B cell (primary cell): ENCODE data around the gene MBD3L4.

Experiments
- EZH2 ChIP-seq: IDR thresholded peaks from 2 replicates; pipeline ENCODE4 v1.6.1; 2012; ENCODE audit warnings: borderline replicate concordance, low read depth, mild to moderate bottlenecking, moderate library complexity, low read length; ENCODE audit not compliant: insufficient read depth, poor library complexity, severe bottlenecking
- TF ChIP-seq, protein P1 (sequence below): fragments of 200-600 bp; IDR thresholded peaks from one replicate; pipeline ENCODE4 v1.8.0; 2022; ENCODE audit warnings: antibody characterized with exemption, mild to moderate bottlenecking

DNA sequence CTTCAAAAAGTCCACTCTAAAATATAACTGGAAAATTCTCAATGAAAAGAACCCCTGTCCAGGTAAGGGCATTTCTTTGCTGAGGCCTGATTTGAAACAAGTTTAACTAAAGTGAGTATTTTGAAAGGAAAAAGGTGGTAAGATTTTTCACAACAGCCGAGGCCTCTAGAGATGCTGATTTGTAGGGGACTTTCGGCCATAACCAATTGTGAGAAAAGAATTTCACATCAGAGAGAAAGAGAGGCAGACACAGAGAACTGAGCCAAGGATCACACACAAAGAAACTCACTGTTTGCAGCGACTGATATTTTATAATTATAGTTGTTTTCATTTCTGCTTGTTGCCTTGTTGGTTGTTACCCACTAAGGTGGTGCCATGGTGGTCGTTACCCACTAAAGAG, 43.2 kb downstream of the MBD3L4 start:
- TF ChIP-seq, protein P1, sequence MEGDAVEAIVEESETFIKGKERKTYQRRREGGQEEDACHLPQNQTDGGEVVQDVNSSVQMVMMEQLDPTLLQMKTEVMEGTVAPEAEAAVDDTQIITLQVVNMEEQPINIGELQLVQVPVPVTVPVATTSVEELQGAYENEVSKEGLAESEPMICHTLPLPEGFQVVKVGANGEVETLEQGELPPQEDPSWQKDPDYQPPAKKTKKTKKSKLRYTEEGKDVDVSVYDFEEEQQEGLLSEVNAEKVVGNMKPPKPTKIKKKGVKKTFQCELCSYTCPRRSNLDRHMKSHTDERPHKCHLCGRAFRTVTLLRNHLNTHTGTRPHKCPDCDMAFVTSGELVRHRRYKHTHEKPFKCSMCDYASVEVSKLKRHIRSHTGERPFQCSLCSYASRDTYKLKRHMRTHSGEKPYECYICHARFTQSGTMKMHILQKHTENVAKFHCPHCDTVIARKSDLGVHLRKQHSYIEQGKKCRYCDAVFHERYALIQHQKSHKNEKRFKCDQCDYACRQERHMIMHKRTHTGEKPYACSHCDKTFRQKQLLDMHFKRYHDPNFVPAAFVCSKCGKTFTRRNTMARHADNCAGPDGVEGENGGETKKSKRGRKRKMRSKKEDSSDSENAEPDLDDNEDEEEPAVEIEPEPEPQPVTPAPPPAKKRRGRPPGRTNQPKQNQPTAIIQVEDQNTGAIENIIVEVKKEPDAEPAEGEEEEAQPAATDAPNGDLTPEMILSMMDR: no peak
- no peak for TF ChIP-seq EZH2
